ENCODE results near the gene SLC9A4.

SLC9A4 gene

GRCh38 chr2:102453501-102453900 lies 19.5 kb upstream of the SLC9A4 start:
- no peak overlapping the region for H3K27ac ChIP-seq (ENCODE audit: low read depth, low read length, severe bottlenecking)
- H3K4me1 ChIP-seq (ENCODE audit: control insufficient read depth, insufficient read depth, low read length, poor library complexity, severe bottlenecking), result no peaks in the 10 kb centered on the region
- WGBS, 2 experiments (ENCODE audit: insufficient coverage in 2 of 2), result 96% methylated on average over 3 of the region's 4 CpGs; no CpG with 5 or more reads in 1 of the 2 experiments
- no peaks in the 10 kb centered on the region for H3K9me3 ChIP-seq (ENCODE audit: control insufficient read depth, low read length)
- H3K4me3 ChIP-seq (ENCODE audit: extremely low read depth, insufficient read depth, low read length, poor library complexity, severe bottlenecking), result no peak overlapping the region
- no peaks in the 10 kb centered on the region for H3K36me3 ChIP-seq (ENCODE audit: control insufficient read depth, insufficient read depth, low read length)

- Histone ChIP-seq H3K4me3 (ENCODE audit: extremely low read depth, insufficient read depth, low read length, poor library complexity, severe bottlenecking) (no peak overlapping the region), H3K36me3 (ENCODE audit: control insufficient read depth, insufficient read depth, low read length) (no peaks in the 10 kb centered on the region), H3K9me3 (ENCODE audit: control insufficient read depth, low read length) (no peaks in the 10 kb centered on the region), H3K4me1 (ENCODE audit: control insufficient read depth, insufficient read depth, low read length, poor library complexity, severe bottlenecking) (no peaks in the 10 kb centered on the region), H3K27ac (ENCODE audit: low read depth, low read length, severe bottlenecking) (no peak overlapping the region)
- no CpG with 5 or more reads among the region's 2 CpGs for WGBS, 2 experiments (ENCODE audit: insufficient coverage in 2 of 2)
Observed at GRCh38 chr2:102455061-102455670, 17.9 kb upstream of the SLC9A4 start.

- no peaks in the 10 kb centered on the region for H3K4me1 ChIP-seq (ENCODE audit: control insufficient read depth, insufficient read depth, low read length, poor library complexity, severe bottlenecking)
- H3K9me3 ChIP-seq (ENCODE audit: control insufficient read depth, low read length), result no peaks in the 10 kb centered on the region
- no CpG with 5 or more reads among the region's 1 CpG for WGBS, 2 experiments (ENCODE audit: insufficient coverage in 2 of 2)
- no peak overlapping the region for H3K4me3 ChIP-seq (ENCODE audit: extremely low read depth, insufficient read depth, low read length, poor library complexity, severe bottlenecking)
- no peak overlapping the region for H3K27ac ChIP-seq (ENCODE audit: low read depth, low read length, severe bottlenecking)
- H3K36me3 ChIP-seq (ENCODE audit: control insufficient read depth, insufficient read depth, low read length), result no peaks in the 10 kb centered on the region
Observed at GRCh38 chr2:102460467-102460866, 12.6 kb upstream of the SLC9A4 start.

GRCh38 chr2:102461188-102461587 lies 11.8 kb upstream of the SLC9A4 start:
- no peaks in the 10 kb centered on the region for H3K36me3 ChIP-seq (ENCODE audit: control insufficient read depth, insufficient read depth, low read length)
- no peaks in the 10 kb centered on the region for H3K9me3 ChIP-seq (ENCODE audit: control insufficient read depth, low read length)
- H3K4me1 ChIP-seq (ENCODE audit: control insufficient read depth, insufficient read depth, low read length, poor library complexity, severe bottlenecking), result no peaks in the 10 kb centered on the region
- H3K4me3 ChIP-seq (ENCODE audit: extremely low read depth, insufficient read depth, low read length, poor library complexity, severe bottlenecking), result no peak overlapping the region
- H3K27ac ChIP-seq (ENCODE audit: low read depth, low read length, severe bottlenecking), result no peak overlapping the region
- WGBS, 2 experiments (ENCODE audit: insufficient coverage in 2 of 2), result 88 to 89% methylated on average over 4 to 5 of the region's 6 CpGs

GRCh38 chr2:102463160-102463559 lies 9.9 kb upstream of the SLC9A4 start:
- Histone ChIP-seq H3K9me3 (ENCODE audit: control insufficient read depth, low read length) (no peaks in the 10 kb centered on the region), H3K36me3 (ENCODE audit: control insufficient read depth, insufficient read depth, low read length) (no peaks in the 10 kb centered on the region), H3K27ac (ENCODE audit: low read depth, low read length, severe bottlenecking) (no peak overlapping the region), H3K4me3 (ENCODE audit: extremely low read depth, insufficient read depth, low read length, poor library complexity, severe bottlenecking) (no peak overlapping the region), H3K4me1 (ENCODE audit: control insufficient read depth, insufficient read depth, low read length, poor library complexity, severe bottlenecking) (no peaks in the 10 kb centered on the region)
- WGBS, 2 experiments (ENCODE audit: insufficient coverage in 2 of 2), result 86 to 93% methylated on average over 3 to 4 of the region's 5 CpGs

- no peak overlapping the region for H3K4me3 ChIP-seq (ENCODE audit: extremely low read depth, insufficient read depth, low read length, poor library complexity, severe bottlenecking)
- H3K4me1 ChIP-seq (ENCODE audit: control insufficient read depth, insufficient read depth, low read length, poor library complexity, severe bottlenecking), result no peaks in the 10 kb centered on the region
- WGBS, 2 experiments (ENCODE audit: insufficient coverage in 2 of 2), result 60 to 75% methylated on average over 1 of the region's 1 CpG
- H3K9me3 ChIP-seq (ENCODE audit: control insufficient read depth, low read length), result no peaks in the 10 kb centered on the region
- H3K36me3 ChIP-seq (ENCODE audit: control insufficient read depth, insufficient read depth, low read length), result no peaks in the 10 kb centered on the region
- H3K27ac ChIP-seq (ENCODE audit: low read depth, low read length, severe bottlenecking), result no peak overlapping the region
Observed at GRCh38 chr2:102470168-102470567, 2.9 kb upstream of the SLC9A4 start.

GRCh38 chr2:102473631-102474030 lies 605 bp downstream of the SLC9A4 start:
- Histone ChIP-seq H3K9me3 (ENCODE audit: control insufficient read depth, low read length) (no peaks in the 10 kb centered on the region), H3K4me3 (ENCODE audit: extremely low read depth, insufficient read depth, low read length, poor library complexity, severe bottlenecking) (no peak overlapping the region), H3K36me3 (ENCODE audit: control insufficient read depth, insufficient read depth, low read length) (no peaks in the 10 kb centered on the region), H3K4me1 (ENCODE audit: control insufficient read depth, insufficient read depth, low read length, poor library complexity, severe bottlenecking) (no peaks in the 10 kb centered on the region), H3K27ac (ENCODE audit: low read depth, low read length, severe bottlenecking) (no peak overlapping the region)
- WGBS, 2 experiments (ENCODE audit: insufficient coverage in 2 of 2), result 83 to 100% methylated on average over 2 to 3 of the region's 3 CpGs

GRCh38 chr2:102474785-102475184 lies 1.8 kb downstream of the SLC9A4 start:
- Histone ChIP-seq H3K4me1 (ENCODE audit: control insufficient read depth, insufficient read depth, low read length, poor library complexity, severe bottlenecking) (no peaks in the 10 kb centered on the region), H3K4me3 (ENCODE audit: extremely low read depth, insufficient read depth, low read length, poor library complexity, severe bottlenecking) (no peak overlapping the region)

GRCh38 chr2:102478686-102479470 lies 5.9 kb downstream of the SLC9A4 start:
- Histone ChIP-seq H3K27ac (ENCODE audit: low read depth, low read length, severe bottlenecking) (no peak overlapping the region), H3K36me3 (ENCODE audit: control insufficient read depth, insufficient read depth, low read length) (no peaks in the 10 kb centered on the region), H3K4me1 (ENCODE audit: control insufficient read depth, insufficient read depth, low read length, poor library complexity, severe bottlenecking) (no peaks in the 10 kb centered on the region), H3K4me3 (ENCODE audit: extremely low read depth, insufficient read depth, low read length, poor library complexity, severe bottlenecking) (no peak overlapping the region), H3K9me3 (ENCODE audit: control insufficient read depth, low read length) (no peaks in the 10 kb centered on the region)
- 94 to 97% methylated on average over 34 to 35 of the region's 36 CpGs for WGBS, 2 experiments (ENCODE audit: insufficient coverage in 2 of 2)

More at GRCh38 chr2:102474785-102475184, 1.8 kb downstream of the SLC9A4 start:
- H3K9me3 ChIP-seq (ENCODE audit: control insufficient read depth, low read length), result no peaks in the 10 kb centered on the region
- H3K27ac ChIP-seq (ENCODE audit: low read depth, low read length, severe bottlenecking), result no peak overlapping the region
- no peaks in the 10 kb centered on the region for H3K36me3 ChIP-seq (ENCODE audit: control insufficient read depth, insufficient read depth, low read length)

- Histone ChIP-seq H3K27ac (ENCODE audit: low read depth, low read length, severe bottlenecking) (no peak overlapping the region), H3K4me1 (ENCODE audit: control insufficient read depth, insufficient read depth, low read length, poor library complexity, severe bottlenecking) (no peaks in the 10 kb centered on the region), H3K36me3 (ENCODE audit: control insufficient read depth, insufficient read depth, low read length) (no peaks in the 10 kb centered on the region), H3K4me3 (ENCODE audit: extremely low read depth, insufficient read depth, low read length, poor library complexity, severe bottlenecking) (no peak overlapping the region), H3K9me3 (ENCODE audit: control insufficient read depth, low read length) (no peaks in the 10 kb centered on the region)
- 89 to 92% methylated on average over 4 to 6 of the region's 11 CpGs for WGBS, 2 experiments (ENCODE audit: insufficient coverage in 2 of 2)
Observed at GRCh38 chr2:102480285-102481195, 7.5 kb downstream of the SLC9A4 start.
